H1 (cell line): ENCODE measurements around the gene CDT1. TPM values are rescaled to one million over a fixed set of nuclear protein-coding genes. Genes with fewer than 3 reads are reported as not detected.

Experiments
- CTCF ChIA-PET: fragments of 300-600 bp; sonication (Branson Sonifier 250); formaldehyde crosslinking; loops from one replicate; lab custom pipeline; 2021; ENCODE audit not compliant: partially characterized antibody; lab: Charles Lee
- POLR2A ChIA-PET: fragments of 300-600 bp; sonication (Branson Sonifier 250); formaldehyde crosslinking; loops from one replicate; lab custom pipeline; 2021; ENCODE audit warnings: inconsistent platforms; ENCODE audit not compliant: partially characterized antibody; lab: Charles Lee
- DNase-seq, 2 experiments: peaks; one replicate each; pipeline versions ENCODE4 v3.0.0 to v3.0.0-alpha.2; 2010 to 2022; ENCODE audit warnings: low spot score in 2 of 2, low read depth in 1 of 2, mixed read lengths in 1 of 2
- FAIRE-seq: peaks from 2 replicates; lab custom pipeline; 2011; peaks lifted over from hg19 to GRCh38; lab: Jason Lieb, UNC
- H2AFZ ChIP-seq: 2 replicates; pipeline ENCODE4 v1.8.1; 2012; ENCODE audit warnings: low read length, inconsistent platforms
- H2AK5ac ChIP-seq: 2 replicates; pipeline ENCODE4 v1.6.1; 2013; ENCODE audit warnings: low read depth, low read length
- H2BK120ac ChIP-seq: replicated peaks from 2 replicates; pipeline ENCODE3; 2013; ENCODE audit warnings: low read depth, low read length, inconsistent platforms
- H2BK12ac ChIP-seq: 2 replicates; pipeline ENCODE4 v1.6.1; 2013; ENCODE audit warnings: low read depth, low read length
- H2BK15ac ChIP-seq: 2 replicates; pipeline ENCODE4 v1.6.1; 2013; ENCODE audit warnings: low read length
- H2BK20ac ChIP-seq: 2 replicates; pipeline ENCODE4 v1.6.1; 2013; ENCODE audit warnings: low read length
- H2BK5ac ChIP-seq: 2 replicates; pipeline ENCODE4 v1.6.1; 2013; ENCODE audit warnings: low read depth, low read length
- H3K14ac ChIP-seq: 2 replicates; pipeline ENCODE4 v1.6.1; 2013; ENCODE audit warnings: inconsistent platforms; ENCODE audit not compliant: insufficient read length
- H3K18ac ChIP-seq: 2 replicates; pipeline ENCODE4 v1.6.1; 2013; ENCODE audit warnings: low read length; ENCODE audit errors: extremely low read depth
- H3K23ac ChIP-seq: 2 replicates; pipeline ENCODE4 v1.6.1; 2013; ENCODE audit warnings: inconsistent platforms; ENCODE audit not compliant: insufficient read length
- H3K23me2 ChIP-seq: 2 replicates; pipeline ENCODE4 v1.6.1; 2013; ENCODE audit warnings: low read depth, low read length
- H3K27ac ChIP-seq: 2 replicates; pipeline ENCODE4 v1.6.1; 2011; ENCODE audit warnings: low read depth, low read length, inconsistent platforms
- H3K27me3 ChIP-seq, 4 experiments: replicated peaks in 1 of 4; 1 replicate in 1 of 4; 2 replicates in 3 of 4; pipeline versions ENCODE4 v1.6.1 to v1.8.1; 2011 to 2013; ENCODE audit warnings: low read length in 3 of 4, mild to moderate bottlenecking in 3 of 4, inconsistent platforms in 2 of 4, mixed read lengths in 2 of 4, moderate library complexity in 1 of 4; ENCODE audit not compliant: control insufficient read depth in 3 of 4, insufficient read depth in 3 of 4; ENCODE audit errors: extremely low read depth in 1 of 4
- H3K36me3 ChIP-seq, 4 experiments: 2 replicates each; pipeline versions ENCODE4 v1.6.1 to v1.8.1; 2011 to 2013; ENCODE audit warnings: mild to moderate bottlenecking in 4 of 4, low read length in 3 of 4, moderate library complexity in 2 of 4, control low read depth in 1 of 4, inconsistent platforms in 1 of 4; ENCODE audit not compliant: insufficient read depth in 4 of 4, control insufficient read depth in 2 of 4
- H3K4ac ChIP-seq: replicated peaks from 2 replicates; pipeline ENCODE3; 2013; ENCODE audit warnings: low read length, low read depth, mixed read lengths, inconsistent platforms; ENCODE audit not compliant: insufficient read length
- H3K4me1 ChIP-seq, 4 experiments: replicated peaks in 1 of 4; 1 replicate in 1 of 4; 2 replicates in 3 of 4; pipeline versions ENCODE4 v1.6.1 to v1.8.1; 2011 to 2013; ENCODE audit warnings: low read length in 3 of 4, inconsistent platforms in 2 of 4, mixed read lengths in 1 of 4; ENCODE audit not compliant: insufficient read depth in 4 of 4, control insufficient read depth in 3 of 4
- H3K4me2 ChIP-seq, 2 experiments: 2 replicates each; pipeline versions ENCODE4 v1.6.1 to v1.8.1; 2011 to 2013; ENCODE audit warnings: low read depth in 2 of 2, low read length in 2 of 2, control low read depth in 1 of 2, inconsistent platforms in 1 of 2, mild to moderate bottlenecking in 1 of 2; ENCODE audit not compliant: insufficient read depth in 1 of 2
- H3K4me3 ChIP-seq, 4 experiments: fragments of 200-600, 300-600 bp in 1 of 4; sonication (generic), shearing (Covaris generic), sonication (Bioruptor Twin) in 1 of 4; 2 replicates each; pipeline versions ENCODE4 v1.5.1 to v1.8.1; 2011 to 2016; ENCODE audit warnings: low read length in 4 of 4, low read depth in 3 of 4, control low read depth in 2 of 4, inconsistent platforms in 2 of 4, mild to moderate bottlenecking in 2 of 4, mixed read lengths in 1 of 4, moderate library complexity in 1 of 4; ENCODE audit not compliant: insufficient read depth in 2 of 4; ENCODE audit errors: extremely low read depth in 1 of 4
- H3K56ac ChIP-seq: replicated peaks from 2 replicates; pipeline ENCODE3; 2013; ENCODE audit warnings: low read depth, mild to moderate bottlenecking, mixed read lengths, low read length, inconsistent platforms; ENCODE audit not compliant: insufficient read length
- H3K79me1 ChIP-seq: 2 replicates; pipeline ENCODE4 v1.6.1; 2013; ENCODE audit warnings: low read depth, low read length, control low read depth
- H3K79me2 ChIP-seq, 2 experiments: 2 replicates each; pipeline versions ENCODE4 v1.6.1 to v1.8.1; 2012 to 2013; ENCODE audit warnings: low read length in 2 of 2, mild to moderate bottlenecking in 2 of 2, inconsistent platforms in 1 of 2; ENCODE audit not compliant: insufficient read depth in 2 of 2, control insufficient read depth in 1 of 2
- H3K9ac ChIP-seq, 4 experiments: replicated peaks in 1 of 4; 1 replicate in 1 of 4; 2 replicates in 3 of 4; pipeline versions ENCODE4 v1.6.1 to v1.8.1; 2011 to 2013; ENCODE audit warnings: low read depth in 3 of 4, low read length in 3 of 4, control low read depth in 2 of 4, mild to moderate bottlenecking in 2 of 4, moderate library complexity in 2 of 4, inconsistent platforms in 1 of 4; ENCODE audit errors: extremely low read depth in 1 of 4
- H3K9me3 ChIP-seq, 2 experiments: 2 replicates each; pipeline versions ENCODE4 v1.6.1 to v1.8.1; 2012 to 2013; ENCODE audit warnings: mild to moderate bottlenecking in 2 of 2, moderate library complexity in 2 of 2, control low read depth in 1 of 2, inconsistent platforms in 1 of 2, low read depth in 1 of 2, low read length in 1 of 2, mixed read lengths in 1 of 2; ENCODE audit not compliant: insufficient read depth in 2 of 2
- H4K20me1 ChIP-seq, 2 experiments: replicated peaks in 1 of 2; 2 replicates each; pipeline versions ENCODE3 to v1.8.1; 2011 to 2013; ENCODE audit warnings: inconsistent platforms in 2 of 2, low read length in 2 of 2, mild to moderate bottlenecking in 1 of 2; ENCODE audit not compliant: insufficient read depth in 2 of 2, control insufficient read depth in 1 of 2
- H4K5ac ChIP-seq: 2 replicates; pipeline ENCODE4 v1.6.1; 2013; ENCODE audit warnings: low read length, low read depth, mixed read lengths, inconsistent platforms; ENCODE audit not compliant: insufficient read length
- H4K8ac ChIP-seq: 2 replicates; pipeline ENCODE4 v1.8.0; 2013; ENCODE audit warnings: mild to moderate bottlenecking, moderate library complexity, low read length, inconsistent platforms; ENCODE audit not compliant: insufficient read depth; ENCODE audit errors: extremely low read depth
- H4K91ac ChIP-seq: replicated peaks from 2 replicates; pipeline ENCODE3; 2013; ENCODE audit warnings: low read length, mixed read lengths, inconsistent platforms; ENCODE audit not compliant: insufficient read length
- CBX5 ChIP-seq: fragments of 300-800, 300-1000 bp; sonication (generic); IDR thresholded peaks from 2 replicates; pipeline ENCODE4 v1.7.1; 2016; ENCODE audit warnings: antibody characterized with exemption, low read length, low read depth
- EP300 ChIP-seq, 2 experiments: IDR thresholded peaks; 1 replicate in 1 of 2; 2 replicates in 1 of 2; pipeline ENCODE4 v1.6.1; 2011 to 2012; ENCODE audit warnings: low read depth in 2 of 2, low read length in 2 of 2, mild to moderate bottlenecking in 2 of 2, borderline replicate concordance in 1 of 2, inconsistent platforms in 1 of 2, moderate library complexity in 1 of 2
- GABPA ChIP-seq: IDR thresholded peaks from 2 replicates; pipeline ENCODE4 v1.6.1; 2011; ENCODE audit warnings: mild to moderate bottlenecking, low read length, moderate library complexity, borderline replicate concordance; ENCODE audit not compliant: insufficient read depth
- JUND ChIP-seq: IDR thresholded peaks from 2 replicates; pipeline ENCODE4 v1.6.1; 2011; ENCODE audit warnings: mild to moderate bottlenecking, improper control_type of control experiment, low read length
- PHF8 ChIP-seq: fragments of 200-600 bp; sonication (generic); conservative IDR thresholded peaks from 2 replicates; pipeline ENCODE4 v1.7.1; 2012; ENCODE audit warnings: low read depth, mild to moderate bottlenecking, inconsistent platforms, low read length, moderate library complexity
- RXRA ChIP-seq: IDR thresholded peaks from 2 replicates; pipeline ENCODE4 v1.6.1; 2011; ENCODE audit warnings: low read depth, mild to moderate bottlenecking, low read length, moderate library complexity; ENCODE audit not compliant: insufficient read depth
- SP2 ChIP-seq: IDR thresholded peaks from 2 replicates; pipeline ENCODE4 v1.6.1; 2012; ENCODE audit warnings: mild to moderate bottlenecking, low read length, inconsistent platforms
- WGBS, 2 experiments: shearing (Covaris generic) in 1 of 2; methylation state at CpG; one replicate each; pipeline versions ENCODE4 v1.1.6 to v1.1.7; 2013 to 2015; ENCODE audit warnings: low lambda C conversion rate in 2 of 2, mixed read lengths in 2 of 2, inconsistent platforms in 1 of 2, low coverage in 1 of 2, missing lambda C conversion rate in 1 of 2; ENCODE audit not compliant: insufficient replicate concordance in 2 of 2, insufficient coverage in 1 of 2, insufficient read length in 1 of 2; ENCODE audit errors: extremely low coverage in 1 of 2, missing lambda C conversion rate in 1 of 2; 5-methylcytosine and 5-hydroxymethylcytosine counted together
- polyA plus RNA-seq, 7 experiments: library from polyadenylated mRNA; depleted of rRNA in 3 of 7; stranded (reverse) in 5 of 7; unstranded in 2 of 7; fragments of >200 nt in 5 of 7; fragments of 200-250 nt in 2 of 7; gene quantifications; 1 replicate in 5 of 7; 2 replicates in 1 of 7; 4 replicates in 1 of 7; pipeline versions ENCODE4 v1.2.1 to v1.2.3, GENCODE V29; 2011 to 2013; ENCODE audit warnings: missing spikeins in 2 of 7, mixed read lengths in 2 of 7
- total RNA-seq: library from RNA; stranded (reverse); fragmentation: NEBNext Ultra II Directional; extraction: Animal tissue kit (Norgen Biotek cat#: 25700); gene quantifications from 2 replicates; pipeline ENCODE4 v1.2.1, GENCODE V29; 2021
- TF ChIP-seq, protein P1 (sequence below), 3 experiments: IDR thresholded peaks; 1 replicate in 2 of 3; 2 replicates in 1 of 3; pipeline versions ENCODE4 v1.5.1 to v1.6.1; 2011; ENCODE audit warnings: low read length in 3 of 3, mild to moderate bottlenecking in 3 of 3, inconsistent platforms in 2 of 3, low read depth in 1 of 3, moderate library complexity in 1 of 3; ENCODE audit not compliant: insufficient read depth in 1 of 3; ENCODE audit errors: control extremely low read depth in 1 of 3

CDT1 gene
- total and polyA plus RNA-seq, 2 of the 8 experiments (the other 6 are each of a cell fraction or from before 2014, with no cell fraction given) = 76.7 to 95.4 TPM

DNA sequence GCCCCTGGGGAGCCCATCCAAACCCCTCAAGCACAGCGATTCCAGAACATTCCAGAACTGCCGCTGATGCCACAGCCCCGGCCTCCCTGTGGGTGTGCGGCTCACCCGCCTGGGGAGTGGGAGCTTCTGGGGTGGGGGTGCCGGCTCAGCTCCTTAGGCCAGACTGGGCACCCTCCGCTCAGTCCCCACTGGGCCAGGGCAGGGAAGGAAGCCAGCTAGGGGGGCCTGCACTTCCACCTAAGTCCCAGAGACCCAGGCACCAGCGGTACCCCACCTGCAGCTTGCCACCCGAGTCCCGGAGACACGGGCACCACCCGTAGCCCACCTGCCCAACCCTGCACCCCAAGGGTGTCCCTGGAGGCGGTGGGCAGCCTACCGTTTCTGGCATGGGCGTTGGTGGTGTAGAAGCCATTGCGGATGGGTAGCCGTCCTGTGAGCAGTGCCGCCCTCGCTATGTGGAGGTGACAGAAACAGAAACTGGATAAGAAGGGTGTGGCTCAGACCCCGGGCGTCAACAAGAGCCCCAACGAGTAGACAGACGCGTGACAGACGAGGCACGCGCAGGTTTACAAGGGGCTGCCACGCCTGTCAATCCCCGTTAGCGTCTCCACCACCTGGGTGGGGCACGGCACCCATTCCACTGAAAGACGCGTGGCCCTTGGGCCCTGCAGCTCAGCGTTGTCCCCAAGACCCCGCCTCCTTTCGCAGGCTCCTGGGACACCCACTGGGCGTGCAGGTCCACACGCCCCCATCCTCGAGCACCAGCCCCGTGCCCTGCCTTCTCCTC is 38.1 kb downstream of the CDT1 start:
- FAIRE-seq (no peak), DNase-seq (no peak)
- H4K91ac ChIP-seq = no peak overlapping the region
- no peak overlapping the region for H2AFZ ChIP-seq
- H4K8ac ChIP-seq = no peak overlapping the region
- 97% methylated on average over 30 of the region's 40 CpGs; no CpG with 5 or more reads in 1 of the 2 experiments for WGBS, 2 experiments
- POLR2A ChIA-PET = no interaction called here
- no peak overlapping the region for H2BK120ac ChIP-seq
- no peak overlapping the region for H2BK5ac ChIP-seq
- no peak overlapping the region for H3K4ac ChIP-seq
- H3K27ac ChIP-seq = no peak overlapping the region
- H3K23ac ChIP-seq = no peak overlapping the region
- CTCF ChIA-PET = interaction anchor here (0.9 to 2.7 kb wide), 4 partner anchors 10 to 104 kb away, joined by 3 to 10 read pairs (median 4); no protein-coding TSS in a partner anchor
- no peak overlapping the region for H2AK5ac ChIP-seq
- no peak overlapping the region for H3K4me3 ChIP-seq
- no peaks in the 10 kb centered on the region for H4K20me1 ChIP-seq
- H3K79me2 ChIP-seq = no peaks in the 10 kb centered on the region
- H4K5ac ChIP-seq = no peak overlapping the region
- H3K18ac ChIP-seq = no peak overlapping the region
- peaks cover 0 to 5% (median 0%) of the 10 kb centered on the region in 4 experiments; a peak in 2 of 8 replicates for H3K36me3 ChIP-seq
- H3K4me2 ChIP-seq = no peak overlapping the region
- no peak overlapping the region for H3K14ac ChIP-seq
- H3K56ac ChIP-seq = no peak overlapping the region
- no peaks in the 10 kb centered on the region for H3K79me1 ChIP-seq
- no peaks in the 10 kb centered on the region for H3K4me1 ChIP-seq
- H3K23me2 ChIP-seq = no peaks in the 10 kb centered on the region
- H3K27me3 ChIP-seq = no peaks in the 10 kb centered on the region
- no peak overlapping the region for H3K9ac ChIP-seq
- H2BK12ac ChIP-seq = peak overlapping the region; percentile 27; the same call in 1 of the 2 replicates
- no peaks in the 10 kb centered on the region for H3K9me3 ChIP-seq
- H2BK20ac ChIP-seq = no peak overlapping the region
- no peak overlapping the region for H2BK15ac ChIP-seq
- TF ChIP-seq GABPA (no peak), SP2 (no peak), PHF8 (no peak), CBX5 (no peak), RXRA (no peak), JUND (no peak), EP300 (IDR thresholded peaks at IDR 0.05; ENCODE audit: borderline replicate concordance in 1 of 2, low read depth in 2 of 2, low read length in 2 of 2) (no peak)
- TF ChIP-seq, protein P1, sequence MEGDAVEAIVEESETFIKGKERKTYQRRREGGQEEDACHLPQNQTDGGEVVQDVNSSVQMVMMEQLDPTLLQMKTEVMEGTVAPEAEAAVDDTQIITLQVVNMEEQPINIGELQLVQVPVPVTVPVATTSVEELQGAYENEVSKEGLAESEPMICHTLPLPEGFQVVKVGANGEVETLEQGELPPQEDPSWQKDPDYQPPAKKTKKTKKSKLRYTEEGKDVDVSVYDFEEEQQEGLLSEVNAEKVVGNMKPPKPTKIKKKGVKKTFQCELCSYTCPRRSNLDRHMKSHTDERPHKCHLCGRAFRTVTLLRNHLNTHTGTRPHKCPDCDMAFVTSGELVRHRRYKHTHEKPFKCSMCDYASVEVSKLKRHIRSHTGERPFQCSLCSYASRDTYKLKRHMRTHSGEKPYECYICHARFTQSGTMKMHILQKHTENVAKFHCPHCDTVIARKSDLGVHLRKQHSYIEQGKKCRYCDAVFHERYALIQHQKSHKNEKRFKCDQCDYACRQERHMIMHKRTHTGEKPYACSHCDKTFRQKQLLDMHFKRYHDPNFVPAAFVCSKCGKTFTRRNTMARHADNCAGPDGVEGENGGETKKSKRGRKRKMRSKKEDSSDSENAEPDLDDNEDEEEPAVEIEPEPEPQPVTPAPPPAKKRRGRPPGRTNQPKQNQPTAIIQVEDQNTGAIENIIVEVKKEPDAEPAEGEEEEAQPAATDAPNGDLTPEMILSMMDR (IDR thresholded peaks at IDR 0.05; ENCODE audit: control extremely low read depth in 1 of 3, insufficient read depth in 1 of 3, low read depth in 1 of 3, low read length in 3 of 3) = no peak
